Retinal pigment epithelial cell (primary cell): ENCODE data around the gene CFAP20DC.

ENCODE experiments used
- DNase-seq: peaks from one replicate; pipeline ENCODE4 v3.0.0-alpha.2; 2010; ENCODE audit warnings: low read depth
- H3K4me3 ChIP-seq: 2 replicates; pipeline ENCODE4 v1.5.1; 2011; ENCODE audit warnings: mild to moderate bottlenecking, low read length, control low read depth, moderate library complexity
- CTCF ChIP-seq: conservative IDR thresholded peaks from 2 replicates; pipeline ENCODE4 v1.5.1; 2011; ENCODE audit warnings: low read depth, low read length, control low read depth, inconsistent platforms

Gene CFAP20DC

GRCh38 chr3:59082106-59082505, 32.3 kb upstream of the CFAP20DC start:
- DNase-seq: no peak
- TF ChIP-seq CTCF: no peak
- no peak overlapping the region for H3K4me3 ChIP-seq

- TF ChIP-seq CTCF: no peak
Measured at GRCh38 chr3:59081071-59081470, 31.2 kb upstream of the CFAP20DC start.

GRCh38 chr3:59079962-59080361, 30.1 kb upstream of the CFAP20DC start:
- no peak for TF ChIP-seq CTCF
- DNase-seq: no peak
- no peak overlapping the region for H3K4me3 ChIP-seq

More at GRCh38 chr3:59081071-59081470, 31.2 kb upstream of the CFAP20DC start:
- H3K4me3 ChIP-seq: no peak overlapping the region
- DNase-seq: no peak

- DNase-seq: no peak
- no peak overlapping the region for H3K4me3 ChIP-seq
- TF ChIP-seq CTCF: no peak
Measured at GRCh38 chr3:59074764-59075163, 24.9 kb upstream of the CFAP20DC start.

- no peak for DNase-seq
Measured at GRCh38 chr3:59072681-59073080, 22.9 kb upstream of the CFAP20DC start.

GRCh38 chr3:59069838-59070237, 20.0 kb upstream of the CFAP20DC start:
- no peak overlapping the region for H3K4me3 ChIP-seq
- TF ChIP-seq CTCF: no peak

More at GRCh38 chr3:59072681-59073080, 22.9 kb upstream of the CFAP20DC start:
- no peak overlapping the region for H3K4me3 ChIP-seq
- TF ChIP-seq CTCF: no peak

GRCh38 chr3:59065240-59065639, 15.4 kb upstream of the CFAP20DC start:
- no peak for TF ChIP-seq CTCF
- no peak overlapping the region for H3K4me3 ChIP-seq
- DNase-seq: no peak

More at GRCh38 chr3:59069838-59070237, 20.0 kb upstream of the CFAP20DC start:
- DNase-seq: no peak
